ENCODE results near the gene ERGIC2. TPM values are rescaled to one million over a fixed set of nuclear protein-coding genes. Genes with fewer than 3 reads are reported as not detected.

Gene ERGIC2
- total and polyA plus RNA-seq, 10 of the 15 experiments (the other 5 are each of a cell fraction or from before 2014, with no cell fraction given) = 26.1 to 181 (median 83.9) TPM

DNA sequence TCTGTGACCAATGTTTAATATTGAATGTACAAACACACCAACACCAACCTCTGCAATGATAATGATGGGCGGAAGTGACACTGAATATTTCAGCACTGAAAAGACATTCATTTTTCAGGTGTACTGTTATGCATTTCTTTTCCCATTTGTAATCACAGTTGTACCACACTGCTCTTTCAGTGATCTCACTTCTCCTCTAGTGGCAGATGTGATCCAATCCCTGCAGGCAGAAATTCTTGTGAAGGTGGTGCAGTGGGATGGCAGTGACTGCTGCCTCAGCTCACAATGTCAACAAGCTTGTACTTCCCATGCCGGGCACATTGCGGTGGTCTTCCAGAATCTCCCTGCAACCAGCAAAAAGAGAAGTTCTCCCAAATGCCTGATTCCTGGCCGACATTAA, 23.0 kb upstream of the ERGIC2 start (continued):
- TF ChIP-seq, protein P1, sequence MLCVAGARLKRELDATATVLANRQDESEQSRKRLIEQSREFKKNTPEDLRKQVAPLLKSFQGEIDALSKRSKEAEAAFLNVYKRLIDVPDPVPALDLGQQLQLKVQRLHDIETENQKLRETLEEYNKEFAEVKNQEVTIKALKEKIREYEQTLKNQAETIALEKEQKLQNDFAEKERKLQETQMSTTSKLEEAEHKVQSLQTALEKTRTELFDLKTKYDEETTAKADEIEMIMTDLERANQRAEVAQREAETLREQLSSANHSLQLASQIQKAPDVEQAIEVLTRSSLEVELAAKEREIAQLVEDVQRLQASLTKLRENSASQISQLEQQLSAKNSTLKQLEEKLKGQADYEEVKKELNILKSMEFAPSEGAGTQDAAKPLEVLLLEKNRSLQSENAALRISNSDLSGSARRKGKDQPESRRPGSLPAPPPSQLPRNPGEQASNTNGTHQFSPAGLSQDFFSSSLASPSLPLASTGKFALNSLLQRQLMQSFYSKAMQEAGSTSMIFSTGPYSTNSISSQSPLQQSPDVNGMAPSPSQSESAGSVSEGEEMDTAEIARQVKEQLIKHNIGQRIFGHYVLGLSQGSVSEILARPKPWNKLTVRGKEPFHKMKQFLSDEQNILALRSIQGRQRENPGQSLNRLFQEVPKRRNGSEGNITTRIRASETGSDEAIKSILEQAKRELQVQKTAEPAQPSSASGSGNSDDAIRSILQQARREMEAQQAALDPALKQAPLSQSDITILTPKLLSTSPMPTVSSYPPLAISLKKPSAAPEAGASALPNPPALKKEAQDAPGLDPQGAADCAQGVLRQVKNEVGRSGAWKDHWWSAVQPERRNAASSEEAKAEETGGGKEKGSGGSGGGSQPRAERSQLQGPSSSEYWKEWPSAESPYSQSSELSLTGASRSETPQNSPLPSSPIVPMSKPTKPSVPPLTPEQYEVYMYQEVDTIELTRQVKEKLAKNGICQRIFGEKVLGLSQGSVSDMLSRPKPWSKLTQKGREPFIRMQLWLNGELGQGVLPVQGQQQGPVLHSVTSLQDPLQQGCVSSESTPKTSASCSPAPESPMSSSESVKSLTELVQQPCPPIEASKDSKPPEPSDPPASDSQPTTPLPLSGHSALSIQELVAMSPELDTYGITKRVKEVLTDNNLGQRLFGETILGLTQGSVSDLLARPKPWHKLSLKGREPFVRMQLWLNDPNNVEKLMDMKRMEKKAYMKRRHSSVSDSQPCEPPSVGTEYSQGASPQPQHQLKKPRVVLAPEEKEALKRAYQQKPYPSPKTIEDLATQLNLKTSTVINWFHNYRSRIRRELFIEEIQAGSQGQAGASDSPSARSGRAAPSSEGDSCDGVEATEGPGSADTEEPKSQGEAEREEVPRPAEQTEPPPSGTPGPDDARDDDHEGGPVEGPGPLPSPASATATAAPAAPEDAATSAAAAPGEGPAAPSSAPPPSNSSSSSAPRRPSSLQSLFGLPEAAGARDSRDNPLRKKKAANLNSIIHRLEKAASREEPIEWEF (IDR thresholded peaks at IDR 0.05; ENCODE audit: insufficient replicate concordance, low read depth, low read length) = no peak
- no peak for TF ChIP-seq ZNF384 (IDR thresholded peaks at IDR 0.05; ENCODE audit: borderline replicate concordance, low read depth, low read length)

DNA sequence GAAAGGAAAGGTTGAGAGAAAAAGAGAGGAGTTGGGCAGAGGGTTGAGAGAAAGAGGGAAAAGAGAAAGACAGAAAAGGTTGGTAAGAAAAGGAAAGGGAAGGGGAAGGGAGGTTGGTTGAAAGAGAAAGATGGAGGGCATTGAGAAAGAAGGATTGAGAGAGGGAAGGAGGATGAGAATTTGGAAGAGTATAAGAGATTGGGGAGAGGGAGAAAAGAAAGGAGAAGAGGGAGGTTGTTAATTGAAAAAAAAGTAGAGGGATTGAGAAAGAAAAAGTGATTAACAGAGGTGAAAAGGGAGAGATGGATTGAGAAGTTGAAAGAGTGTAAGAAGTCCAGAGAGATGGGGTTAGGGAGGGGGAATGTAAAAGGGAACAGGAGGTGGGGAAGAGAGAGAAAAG, 21.5 kb upstream of the ERGIC2 start:
- H4K20me1 ChIP-seq (ENCODE audit: control insufficient read depth, insufficient read depth) = no peaks in the 10 kb centered on the region
- FAIRE-seq (no peak), DNase-seq (ENCODE audit: low read depth, low spot score) (no peak), ATAC-seq (no peak)
- POLR2A ChIA-PET = no interaction called here
- TF ChIP-seq ZNF384 (IDR thresholded peaks at IDR 0.05; ENCODE audit: borderline replicate concordance, low read depth, low read length) = no peak
- TF ChIP-seq NFIC (IDR thresholded peaks at IDR 0.05; ENCODE audit: low read depth, low read length) = no peak
- TF ChIP-seq TARDBP (IDR thresholded peaks at IDR 0.05; ENCODE audit: borderline replicate concordance) = no peak
- TF ChIP-seq ZNF622 (IDR thresholded peaks at IDR 0.05) = no peak
- TF ChIP-seq, protein P2, sequence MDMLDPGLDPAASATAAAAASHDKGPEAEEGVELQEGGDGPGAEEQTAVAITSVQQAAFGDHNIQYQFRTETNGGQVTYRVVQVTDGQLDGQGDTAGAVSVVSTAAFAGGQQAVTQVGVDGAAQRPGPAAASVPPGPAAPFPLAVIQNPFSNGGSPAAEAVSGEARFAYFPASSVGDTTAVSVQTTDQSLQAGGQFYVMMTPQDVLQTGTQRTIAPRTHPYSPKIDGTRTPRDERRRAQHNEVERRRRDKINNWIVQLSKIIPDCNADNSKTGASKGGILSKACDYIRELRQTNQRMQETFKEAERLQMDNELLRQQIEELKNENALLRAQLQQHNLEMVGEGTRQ (IDR thresholded peaks at IDR 0.05; ENCODE audit: borderline replicate concordance, low read depth, low read length) = no peak
- no peak for TF ChIP-seq RFX5 (IDR thresholded peaks at IDR 0.05; ENCODE audit: low read depth, low read length)
- TF ChIP-seq, protein P3, sequence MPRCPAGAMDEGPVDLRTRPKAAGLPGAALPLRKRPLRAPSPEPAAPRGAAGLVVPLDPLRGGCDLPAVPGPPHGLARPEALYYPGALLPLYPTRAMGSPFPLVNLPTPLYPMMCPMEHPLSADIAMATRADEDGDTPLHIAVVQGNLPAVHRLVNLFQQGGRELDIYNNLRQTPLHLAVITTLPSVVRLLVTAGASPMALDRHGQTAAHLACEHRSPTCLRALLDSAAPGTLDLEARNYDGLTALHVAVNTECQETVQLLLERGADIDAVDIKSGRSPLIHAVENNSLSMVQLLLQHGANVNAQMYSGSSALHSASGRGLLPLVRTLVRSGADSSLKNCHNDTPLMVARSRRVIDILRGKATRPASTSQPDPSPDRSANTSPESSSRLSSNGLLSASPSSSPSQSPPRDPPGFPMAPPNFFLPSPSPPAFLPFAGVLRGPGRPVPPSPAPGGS (IDR thresholded peaks at IDR 0.05; ENCODE audit: borderline replicate concordance, insufficient read depth, low read depth, low read length, poor library complexity, severe bottlenecking) = no peak
- no peaks in the 10 kb centered on the region; a peak in 1 of 4 replicates for H3K27me3 ChIP-seq (replicated peaks in 1 of 2; ENCODE audit: control insufficient read depth in 2 of 2, insufficient read depth in 2 of 2, low read length in 1 of 2)
- no peaks in the 10 kb centered on the region for H3K79me2 ChIP-seq (ENCODE audit: control insufficient read depth, insufficient read depth, low read length)
- no peak overlapping the region for H3K4me2 ChIP-seq (ENCODE audit: control insufficient read depth, insufficient read depth)
- intact Hi-C loops (cut with micrococcal nuclease; ENCODE audit: unreplicated experiment) = no loop called here
- SMC1A ChIA-PET (ENCODE audit: uncharacterized antibody, unreplicated experiment) = no interaction called here
- no peaks in the 10 kb centered on the region for H3K36me3 ChIP-seq (ENCODE audit: control insufficient read depth in 2 of 2, insufficient read depth in 2 of 2, low read length in 1 of 2)
- no peaks in the 10 kb centered on the region for H3K4me1 ChIP-seq (ENCODE audit: control insufficient read depth, insufficient read depth, low read length)
- in situ Hi-C loops (cut with MboI) = no loop called here
- H3K4me3 ChIP-seq = no peak overlapping the region
- H3K27ac ChIP-seq (ENCODE audit: control insufficient read depth, insufficient read depth) = no peak overlapping the region
- CTCF ChIA-PET = no interaction called here
- H2AFZ ChIP-seq (ENCODE audit: control insufficient read depth, low read depth, low read length) = no peak overlapping the region
- H3K9ac ChIP-seq (ENCODE audit: control insufficient read depth, insufficient read depth, low read length) = no peak overlapping the region
- no TSS peak for BruUV-seq (replicated peaks)
- RAD21 ChIA-PET (ENCODE audit: unreplicated experiment) = no interaction called here
- no peaks in the 10 kb centered on the region for H3K9me3 ChIP-seq (replicated peaks; ENCODE audit: control insufficient read depth, insufficient read depth, low read length)

Measured in GM12878 (cell line).